ENCODE data around the gene ZNF407.

ZNF407 gene

GRCh38 chr18:74766251-74766650 is 168.6 kb downstream of the ZNF407 start:
- TF ChIP-seq MZF1 (tag by site-specific recombination; IDR thresholded peaks at IDR 0.05; ENCODE audit: borderline replicate concordance) (no peak), ZNF501 (tag by site-specific recombination; IDR thresholded peaks at IDR 0.05) (no peak), ZNF658 (tag by site-specific recombination; IDR thresholded peaks at IDR 0.05) (no peak), ZNF555 (tag by site-specific recombination; conservative IDR thresholded peaks at IDR 0.05) (no peak), YY2 (tag by site-specific recombination; IDR thresholded peaks at IDR 0.05) (no peak), KLF17 (tag by site-specific recombination; IDR thresholded peaks at IDR 0.05) (no peak), ZNF155 (tag by site-specific recombination; IDR thresholded peaks at IDR 0.05) (no peak), PRDM1 (tag by site-specific recombination; IDR thresholded peaks at IDR 0.05) (no peak), ZNF37A (tag by site-specific recombination; IDR thresholded peaks at IDR 0.05) (no peak)
- Histone ChIP-seq H3K4me3 (ENCODE audit: low read depth, low read length) (no peak overlapping the region), H3K36me3 (ENCODE audit: control insufficient read depth in 2 of 2, insufficient read depth in 1 of 2, low read length in 2 of 2) (no peaks in the 10 kb centered on the region), H3K27ac (ENCODE audit: extremely low read depth, low read depth, low read length) (no peak overlapping the region), H3K4me1 (ENCODE audit: control insufficient read depth, insufficient read depth, low read length) (no peaks in the 10 kb centered on the region), H3K9me3 (ENCODE audit: control insufficient read depth, insufficient read depth, low read depth, low read length) (no peaks in the 10 kb centered on the region)
- ChIA-PET CTCF (no interaction called here), POLR2A (no interaction called here)

GRCh38 chr18:74768096-74768495 is 170.4 kb downstream of the ZNF407 start:
- no peaks in the 10 kb centered on the region for H3K9me3 ChIP-seq (ENCODE audit: control insufficient read depth, insufficient read depth, low read depth, low read length)
- no peaks in the 10 kb centered on the region for H3K36me3 ChIP-seq (ENCODE audit: control insufficient read depth in 2 of 2, insufficient read depth in 1 of 2, low read length in 2 of 2)
- no peak overlapping the region for H3K27ac ChIP-seq (ENCODE audit: extremely low read depth, low read depth, low read length)
- POLR2A ChIA-PET = no interaction called here
- CTCF ChIA-PET = no interaction called here
- TF ChIP-seq ZNF138 (tag by site-specific recombination; IDR thresholded peaks at IDR 0.05; ENCODE audit: borderline replicate concordance) (no peak), ZNF654 (tag by site-specific recombination; IDR thresholded peaks at IDR 0.05; ENCODE audit: low read depth) (no peak), ZNF121 (tag by site-specific recombination; IDR thresholded peaks at IDR 0.05) (no peak), PRDM10 (tag by site-specific recombination; IDR thresholded peaks at IDR 0.05) (no peak), ZBTB44 (tag by site-specific recombination; IDR thresholded peaks at IDR 0.05) (no peak), ZNF501 (tag by site-specific recombination; IDR thresholded peaks at IDR 0.05) (no peak), ZNF449 (tag by site-specific recombination; IDR thresholded peaks at IDR 0.05) (no peak), PRDM4 (tag by site-specific recombination; IDR thresholded peaks at IDR 0.05) (no peak), ZNF2 (tag by site-specific recombination; IDR thresholded peaks at IDR 0.05) (no peak), GLI4 (tag by site-specific recombination; IDR thresholded peaks at IDR 0.05) (no peak), YY2 (tag by site-specific recombination; IDR thresholded peaks at IDR 0.05) (no peak), KLF1 (tag by site-specific recombination; IDR thresholded peaks at IDR 0.05) (no peak), ZNF394 (tag by site-specific recombination; IDR thresholded peaks at IDR 0.05; ENCODE audit: borderline replicate concordance) (no peak), ZNF211 (tag by site-specific recombination; IDR thresholded peaks at IDR 0.05; ENCODE audit: low read depth) (no peak), ZNF16 (tag by site-specific recombination; IDR thresholded peaks at IDR 0.05; ENCODE audit: low read depth) (no peak)
- H3K4me1 ChIP-seq (ENCODE audit: control insufficient read depth, insufficient read depth, low read length) = no peaks in the 10 kb centered on the region
- no peak overlapping the region for H3K4me3 ChIP-seq (ENCODE audit: low read depth, low read length)

Measured in HEK293 (cell line).